GM18519 (cell line): ENCODE data around the gene MED25.
A peak's percentile ranks its signal among the peaks of the same experiment; 100 is the strongest.

Experiments used
- ATAC-seq: cut with Tn5 transposase; IDR thresholded peaks from one replicate; pipeline ENCODE4 v1.9.1; 2021; ENCODE audit warnings: mild to moderate bottlenecking, moderate library complexity; ENCODE audit not compliant: unreplicated experiment, low FRiP score

The MED25 gene

GRCh38 chr19:49839713-49840112 is 21.6 kb downstream of the MED25 start:
- ATAC-seq, result no peak

DNA sequence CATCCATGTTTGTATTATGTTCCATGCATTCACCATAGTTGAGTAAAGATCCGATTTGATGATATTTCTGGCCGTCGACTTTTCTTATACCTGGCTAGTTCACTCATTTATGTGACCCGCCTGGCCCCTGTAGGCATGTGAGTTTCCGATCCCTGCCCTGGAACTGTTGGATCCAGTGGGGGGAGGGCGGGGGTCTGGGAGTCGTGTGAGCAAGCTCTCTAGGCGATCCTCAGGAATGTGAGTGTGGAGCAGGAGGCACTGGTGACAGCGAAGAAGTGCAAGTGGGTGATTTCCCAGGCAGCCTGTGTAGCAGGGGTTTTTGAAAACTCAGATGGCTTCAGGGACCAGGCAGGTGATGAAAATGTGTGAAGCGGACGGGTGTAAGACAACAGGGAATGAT is 22.2 kb downstream of the MED25 start:
- no peak for ATAC-seq

- ATAC-seq, result no peak
These were observed 22.7 kb downstream of the MED25 start for GRCh38 chr19:49840736-49841249.

DNA sequence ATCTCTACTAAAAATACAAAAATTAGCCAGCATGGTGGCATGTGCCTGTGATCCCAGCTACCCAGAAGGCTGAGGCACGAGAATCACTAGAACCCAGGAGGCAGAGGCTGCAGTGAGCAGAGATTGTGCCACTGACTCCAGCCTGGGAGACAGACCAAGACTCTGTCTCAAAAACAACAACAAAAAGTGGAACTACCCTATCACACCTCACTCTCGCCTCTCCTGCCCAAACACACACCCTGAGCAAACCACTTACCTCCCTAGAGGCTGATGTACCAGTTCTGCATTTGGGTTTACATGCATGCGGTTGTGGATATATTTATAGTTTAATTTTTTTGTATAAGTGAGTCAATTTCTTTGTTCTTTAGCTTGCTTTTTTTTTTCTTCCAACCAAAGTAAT is 25.2 kb downstream of the MED25 start:
- no peak for ATAC-seq

DNA sequence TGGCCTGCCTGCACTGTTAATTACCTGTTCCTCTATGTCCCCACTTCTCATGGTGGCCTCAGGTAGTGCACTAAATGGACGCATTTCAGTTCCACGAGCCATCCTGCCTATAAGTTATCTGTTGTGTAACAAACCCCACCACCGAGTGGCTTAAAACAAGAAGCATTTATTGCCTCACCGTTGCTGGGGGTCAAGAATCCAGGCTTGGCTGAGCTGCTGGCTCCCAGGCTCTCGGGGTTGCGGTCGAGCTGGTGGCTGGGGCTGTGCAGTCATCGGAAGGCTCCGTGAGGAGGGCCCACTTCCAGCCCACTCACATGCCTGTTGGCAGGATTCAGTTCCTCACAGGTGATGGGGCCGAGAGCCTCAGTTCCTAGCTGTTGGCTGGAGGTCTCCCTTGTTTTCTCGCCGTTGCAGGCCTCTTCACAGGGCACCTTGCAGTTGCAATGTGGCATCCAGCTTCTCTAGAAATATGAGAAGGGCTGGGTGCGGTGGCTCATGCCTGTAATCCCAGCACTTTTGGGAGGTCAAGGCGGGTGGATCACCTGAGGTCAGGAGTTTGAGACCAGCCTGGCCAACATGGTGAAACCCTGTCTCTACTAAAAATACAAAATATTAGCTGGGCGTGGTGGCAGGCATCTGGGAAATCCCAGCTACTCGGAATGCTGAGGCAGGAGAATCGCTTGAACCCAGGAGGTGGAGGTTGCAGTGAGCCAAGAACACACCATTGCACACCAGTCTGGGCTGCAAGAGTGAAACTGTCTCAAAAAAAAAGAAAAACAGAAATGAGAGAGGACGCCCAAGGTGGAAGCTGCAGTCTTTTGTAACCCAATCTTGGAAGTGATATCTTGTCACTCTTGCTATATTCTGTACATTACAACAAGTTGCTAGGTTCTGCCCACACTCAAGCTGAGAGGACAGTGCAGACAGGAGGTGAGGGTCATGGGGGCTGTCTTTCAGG is 26.3 kb downstream of the MED25 start:
- ATAC-seq, result no peak

DNA sequence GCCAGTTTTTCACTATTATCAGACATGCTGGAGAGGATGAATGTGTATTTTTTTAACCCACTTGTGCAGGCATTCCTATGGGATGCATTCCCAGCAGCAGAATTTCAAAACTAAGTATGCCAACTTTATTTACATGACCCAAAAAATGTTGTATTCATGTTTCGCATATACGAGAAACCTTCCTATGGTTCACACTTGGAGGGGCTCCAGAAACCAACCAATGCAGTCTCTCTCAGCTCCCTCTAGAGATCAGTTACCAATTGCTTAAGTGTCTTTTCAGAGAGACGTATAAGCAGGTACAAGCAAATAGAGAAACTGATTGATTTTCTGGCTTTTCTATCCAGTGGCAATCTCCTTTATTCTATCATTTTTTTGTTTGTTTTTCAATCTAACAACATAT is 27.3 kb downstream of the MED25 start:
- no peak for ATAC-seq

DNA sequence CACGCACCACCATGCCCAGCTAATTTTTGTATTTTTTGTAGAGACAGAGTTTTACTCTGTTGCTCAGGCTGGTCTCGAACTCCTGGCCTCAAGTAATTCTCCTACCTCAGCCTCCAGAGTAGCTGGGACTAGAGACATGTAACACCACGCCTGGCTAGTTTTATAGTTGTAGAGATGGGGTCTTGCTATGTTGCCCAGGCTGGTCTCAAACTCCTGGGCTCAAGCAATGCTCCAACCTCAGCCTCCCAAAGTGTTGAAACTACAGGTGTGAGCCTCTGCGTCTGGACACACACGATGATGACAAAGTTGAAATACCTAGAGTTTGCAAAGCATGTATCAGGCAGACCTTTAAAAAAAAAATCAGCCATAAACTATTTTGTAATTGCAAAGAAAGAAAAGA is 28.3 kb downstream of the MED25 start:
- ATAC-seq, result no peak

GRCh38 chr19:49847731-49848696 is 29.9 kb downstream of the MED25 start:
- no peak for ATAC-seq

DNA sequence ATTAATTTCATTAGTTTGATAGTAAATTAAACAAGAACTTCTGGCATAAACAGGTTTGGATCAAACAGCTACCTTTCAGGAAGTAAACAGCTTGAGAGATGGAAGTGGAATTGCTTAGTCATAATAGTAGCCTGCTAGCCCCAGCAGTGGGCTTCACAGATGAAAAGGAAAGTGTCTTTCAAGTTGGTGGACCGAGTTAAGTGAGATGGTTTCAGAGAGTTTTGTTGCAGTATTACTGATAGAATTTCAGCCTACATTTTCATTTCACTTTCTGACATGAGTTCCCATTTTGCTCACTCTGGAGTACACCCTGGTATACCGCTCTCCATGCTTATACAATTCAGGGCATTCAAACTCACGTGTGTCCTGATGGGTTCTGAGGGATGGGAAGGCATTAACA is 30.8 kb downstream of the MED25 start:
- ATAC-seq, result no peak

GRCh38 chr19:49849433-49850220 is 31.5 kb downstream of the MED25 start:
- ATAC-seq, result no peak

DNA sequence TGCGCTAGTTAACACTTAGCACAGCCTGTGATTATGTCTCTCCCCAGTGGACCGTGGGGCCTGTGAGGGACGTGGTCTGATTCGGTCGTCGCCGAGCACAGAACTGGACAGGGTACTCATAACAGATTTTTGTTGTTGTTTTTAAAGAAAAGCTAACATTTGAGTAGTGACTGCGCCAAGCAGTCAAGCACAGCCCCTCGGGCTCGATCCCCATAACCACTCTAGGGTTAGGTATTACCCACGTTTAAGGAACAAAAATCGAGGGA is 32.1 kb downstream of the MED25 start:
- no peak for ATAC-seq

GRCh38 chr19:49850487-49851342 is 32.6 kb downstream of the MED25 start, which contains the start of gene PTOV1:
PTOV1 (plus strand) TSS chr19:49851159.
- peak; percentile 36 for ATAC-seq

DNA sequence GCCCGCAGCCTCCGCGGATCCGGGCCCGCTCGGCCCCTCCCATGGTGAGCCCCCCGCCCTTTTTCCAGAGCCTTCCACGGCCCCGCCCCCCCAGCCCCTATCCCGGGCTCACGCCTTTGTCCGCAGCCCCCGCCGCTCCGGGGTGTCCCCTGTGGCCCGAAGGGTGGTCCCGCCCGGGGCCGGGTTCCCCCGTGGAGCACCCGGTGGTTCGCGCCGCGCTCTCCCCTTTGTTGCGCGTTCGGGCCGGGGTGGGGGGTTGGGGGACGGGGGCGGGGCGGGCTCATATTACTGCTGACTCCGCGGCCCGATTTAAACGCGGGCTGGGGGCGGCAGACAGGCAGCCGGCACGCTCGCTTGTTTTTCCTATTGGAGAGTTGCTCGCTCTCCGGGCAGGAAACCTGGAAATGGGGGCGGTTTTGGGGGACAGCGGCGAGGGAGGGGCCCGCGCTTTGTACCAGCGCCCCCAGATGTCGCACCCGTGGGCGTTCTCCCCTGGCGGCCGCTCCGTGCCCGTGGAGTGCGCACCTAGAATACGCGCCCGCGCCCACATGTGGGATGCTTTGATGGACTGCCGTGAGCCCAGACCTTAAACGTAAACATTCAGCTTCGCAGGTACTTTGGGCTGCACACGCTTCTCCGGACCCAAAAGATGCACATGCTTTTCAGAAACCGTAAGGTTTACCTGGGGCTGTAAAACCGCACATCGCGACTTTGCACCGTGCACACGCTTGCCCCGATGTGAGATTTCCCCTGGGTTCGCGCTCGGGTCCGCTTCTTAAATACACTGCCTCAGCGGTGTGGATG is 33.6 kb downstream of the MED25 start:
- no peak for ATAC-seq

- ATAC-seq, result no peak
These were observed 34.6 kb downstream of the MED25 start for GRCh38 chr19:49852631-49853126.

DNA sequence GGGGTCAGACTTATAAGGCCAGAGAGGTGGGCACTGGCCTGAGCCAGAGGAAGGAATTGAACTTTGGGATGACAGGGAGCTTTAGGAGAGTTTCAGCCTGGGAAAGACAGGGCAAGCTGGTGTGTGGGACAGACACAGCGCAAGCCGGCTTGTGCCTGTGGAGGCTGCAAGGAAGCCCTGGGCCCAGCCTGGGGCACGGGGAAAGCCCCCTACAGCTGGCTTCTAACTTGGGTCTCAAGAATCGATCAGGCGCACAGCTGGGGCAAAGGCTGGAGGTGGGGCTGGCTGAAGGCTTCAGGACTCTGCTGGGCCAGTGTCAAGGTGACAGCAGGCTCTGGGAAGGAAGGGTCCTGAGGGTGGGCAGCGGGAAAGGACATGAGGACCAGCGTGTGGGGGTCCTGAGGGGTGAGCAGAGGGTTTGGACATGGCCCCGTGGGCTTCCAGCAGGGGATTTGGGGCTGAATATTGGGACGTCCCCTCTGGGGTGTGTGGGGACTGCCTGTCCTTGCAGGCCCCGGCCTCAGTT is 35.8 kb downstream of the MED25 start:
- ATAC-seq, result no peak

- no peak for ATAC-seq
These were observed 36.5 kb downstream of the MED25 start for GRCh38 chr19:49854378-49855263.

- no peak for ATAC-seq
These were observed 37.2 kb downstream of the MED25 start for GRCh38 chr19:49855277-49855675.
